Activated CD4-positive, alpha-beta T cell treated with anti-CD3 and anti-CD28 coated beads for 48 hours (primary cell): ENCODE results near the gene IL17RE.
"Not testable (repeated sequence)": the region's sequence is repeated elsewhere in the genome, so short reads cannot be mapped to it uniquely, and the experiment has no call there.

Experiments
- DNase-seq: peaks from one replicate; pipeline ENCODE4 v3.0.0-alpha.2; 2020

Gene IL17RE

GRCh38 chr3:9902372-9903237, at the start of gene IL17RE:
Gene IL17RE, plus strand, starts transcription at chr3:9902848. Its CDS starts 85 bp downstream, at chr3:9902933.
- peak; percentile 23 for DNase-seq

- DNase-seq = not testable (repeated sequence)
Measured at GRCh38 chr3:9854291-9854940, 48.2 kb upstream of the IL17RE start.

GRCh38 chr3:9855594-9855993, 47.1 kb upstream of the IL17RE start:
- DNase-seq = no peak

DNA sequence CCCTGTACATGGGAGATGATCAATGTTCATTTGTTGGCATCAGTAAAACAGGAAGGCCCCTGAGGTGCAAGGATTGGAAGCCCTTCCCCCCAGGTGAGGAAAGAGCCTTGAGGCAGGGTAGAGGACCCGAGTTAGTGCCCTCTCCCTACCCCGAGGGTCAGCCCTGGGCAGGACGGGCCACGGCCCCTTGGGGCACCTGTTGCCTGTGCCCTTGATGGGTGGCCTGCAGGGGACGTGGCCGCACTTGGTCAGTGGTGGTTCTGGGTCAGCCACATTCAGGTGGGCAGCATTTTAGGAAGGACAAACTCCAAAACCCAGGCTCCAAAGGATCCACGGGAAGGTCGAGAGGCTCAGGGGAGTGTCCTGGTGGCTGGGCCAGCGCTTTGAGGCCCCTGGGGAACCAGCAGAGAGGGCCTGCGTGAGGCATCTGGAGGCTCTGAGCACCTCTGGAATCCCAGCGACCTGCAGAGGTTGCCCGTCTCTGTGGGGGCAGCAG, 43.1 kb upstream of the IL17RE start:
- DNase-seq = no peak

- DNase-seq = no peak
Measured at GRCh38 chr3:9861201-9861600, 41.4 kb upstream of the IL17RE start.

- DNase-seq = no peak
Measured at GRCh38 chr3:9861626-9862130, 41.0 kb upstream of the IL17RE start.

DNA sequence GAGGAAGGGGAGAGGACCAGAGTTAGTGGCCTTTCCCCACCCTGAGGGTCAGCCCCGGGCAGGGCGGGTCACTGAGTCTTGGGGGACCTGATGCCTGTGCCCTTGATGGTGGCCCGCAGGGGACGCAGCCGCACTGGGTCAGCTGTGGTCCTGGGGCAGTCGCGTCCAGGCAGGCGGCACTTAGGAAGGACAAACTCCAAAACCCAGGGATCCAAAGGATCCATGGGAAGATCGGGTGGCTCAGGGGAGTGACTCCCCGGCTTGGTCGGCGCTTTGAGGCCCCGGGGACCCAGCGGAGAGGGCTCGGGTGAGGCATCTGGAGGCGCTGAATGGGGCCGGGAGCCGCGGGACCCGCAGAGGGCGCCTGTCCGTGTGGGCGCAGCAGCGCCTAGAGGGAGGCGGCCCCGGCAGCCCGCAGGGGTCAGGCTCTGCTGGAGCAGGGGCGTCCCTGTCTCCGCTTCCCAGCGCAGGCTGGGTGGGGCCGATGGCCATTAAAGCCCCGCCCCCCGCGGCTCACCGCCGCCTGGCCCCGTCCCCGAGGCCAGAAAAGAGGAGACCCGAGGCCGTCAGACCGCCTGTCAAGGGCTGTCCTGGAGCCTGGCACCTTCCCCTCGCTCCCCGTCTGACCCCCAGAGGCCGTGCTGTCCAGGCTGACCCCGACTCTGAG, 40.1 kb upstream of the IL17RE start:
- DNase-seq = peak; percentile 43

- DNase-seq = no peak
Measured at GRCh38 chr3:9863058-9863772, 39.4 kb upstream of the IL17RE start.

DNA sequence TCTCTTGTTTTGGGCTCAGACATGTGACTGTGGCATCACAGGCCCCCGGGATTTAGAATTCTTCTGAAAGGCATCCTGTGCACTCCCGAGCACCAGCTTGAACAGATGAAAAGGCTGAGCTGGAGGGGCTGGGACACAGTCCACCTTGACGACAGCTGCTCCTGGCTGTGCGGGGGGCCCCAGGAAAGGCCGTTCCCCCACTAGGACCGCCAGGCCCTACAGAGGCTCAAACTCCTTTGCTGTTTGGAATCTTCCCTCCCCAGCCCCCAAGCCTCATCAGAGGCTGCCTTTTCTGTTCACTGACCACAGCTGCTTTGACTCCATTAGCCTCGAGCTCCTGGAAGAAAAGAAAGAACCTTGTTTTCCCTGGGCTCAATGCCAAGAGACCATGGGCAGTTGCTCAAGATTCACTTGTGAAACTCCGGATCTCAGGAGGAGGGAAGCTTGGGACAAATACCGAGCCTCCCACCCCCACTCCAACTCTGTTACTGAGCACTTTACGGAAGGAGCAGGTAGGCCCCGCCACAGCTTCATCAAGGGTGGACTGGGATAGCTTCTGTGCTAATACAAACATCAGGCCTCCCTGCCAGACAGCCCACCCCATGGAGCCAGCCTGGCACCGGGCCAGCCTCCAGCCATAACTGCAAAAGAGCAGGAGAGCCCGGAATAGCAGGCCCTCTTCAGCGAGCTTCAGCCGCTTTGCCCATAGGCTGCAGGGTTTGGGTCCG, 38.3 kb upstream of the IL17RE start:
- DNase-seq = no peak

DNA sequence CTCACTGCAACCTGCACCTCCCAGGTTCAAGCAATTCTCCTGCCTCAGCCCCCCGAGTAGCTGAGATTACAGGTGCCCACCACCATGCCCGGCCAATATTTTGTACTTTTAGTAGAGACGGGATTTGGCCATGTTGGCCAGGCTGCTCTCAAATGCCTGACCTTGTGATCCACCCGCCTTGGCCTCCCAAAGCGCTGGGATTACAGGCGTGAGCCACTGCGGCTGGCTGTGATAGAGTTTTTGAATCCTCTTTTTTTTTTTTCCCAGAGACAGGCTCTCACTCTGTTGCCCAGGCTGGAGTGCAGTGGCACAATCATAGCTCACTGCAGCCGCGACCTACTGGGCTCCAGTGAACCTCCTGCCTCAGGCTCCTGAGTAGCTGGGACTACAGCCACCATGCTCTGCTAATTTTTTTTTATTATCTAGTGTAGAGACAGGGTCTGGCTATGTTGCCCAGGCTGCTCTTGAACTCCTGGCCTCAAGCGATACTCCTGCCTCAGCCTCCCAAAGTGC, 37.5 kb upstream of the IL17RE start:
- DNase-seq = not testable (repeated sequence)

DNA sequence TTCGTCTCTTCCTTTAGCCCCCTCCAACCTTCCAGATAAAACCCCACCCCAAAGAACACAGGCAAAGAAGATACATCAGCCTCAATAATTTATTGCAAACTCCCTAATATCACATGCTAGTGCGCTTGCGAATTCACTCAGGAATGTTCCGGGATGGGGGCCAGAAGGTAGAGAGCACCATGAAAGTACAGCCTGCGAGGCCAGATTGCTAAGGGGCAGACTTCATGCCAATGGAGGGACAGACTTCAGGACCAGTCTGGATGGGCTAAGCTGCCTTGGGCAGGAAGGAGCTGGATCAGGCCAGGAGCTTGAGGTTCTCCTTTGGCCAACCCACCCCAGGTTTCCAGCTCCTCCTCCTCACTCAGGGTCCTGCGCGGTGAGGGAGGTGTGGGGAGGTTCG, 36.0 kb upstream of the IL17RE start:
- DNase-seq = no peak

- DNase-seq = no peak
Measured at GRCh38 chr3:9867106-9867505, 35.5 kb upstream of the IL17RE start.

DNA sequence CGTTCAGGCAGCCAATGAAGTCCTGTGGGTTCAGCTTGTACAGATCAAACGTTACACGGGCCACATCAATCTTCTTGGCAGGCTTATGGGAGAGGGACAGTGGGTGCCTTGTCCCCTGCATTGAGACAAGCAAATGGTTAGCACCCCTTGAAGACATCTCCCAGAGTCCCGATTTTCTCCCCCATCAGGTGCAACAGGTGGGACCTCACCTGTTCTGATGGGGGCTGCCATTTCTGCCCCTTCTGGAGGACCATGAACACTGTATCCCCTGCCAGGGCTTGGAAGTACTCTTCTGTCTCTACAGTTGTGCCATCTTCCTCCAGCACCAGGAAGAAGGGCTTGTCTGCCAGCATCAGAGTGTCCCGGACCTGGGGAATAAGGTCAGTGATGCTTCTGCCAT, 32.7 kb upstream of the IL17RE start:
- no peak for DNase-seq

DNA sequence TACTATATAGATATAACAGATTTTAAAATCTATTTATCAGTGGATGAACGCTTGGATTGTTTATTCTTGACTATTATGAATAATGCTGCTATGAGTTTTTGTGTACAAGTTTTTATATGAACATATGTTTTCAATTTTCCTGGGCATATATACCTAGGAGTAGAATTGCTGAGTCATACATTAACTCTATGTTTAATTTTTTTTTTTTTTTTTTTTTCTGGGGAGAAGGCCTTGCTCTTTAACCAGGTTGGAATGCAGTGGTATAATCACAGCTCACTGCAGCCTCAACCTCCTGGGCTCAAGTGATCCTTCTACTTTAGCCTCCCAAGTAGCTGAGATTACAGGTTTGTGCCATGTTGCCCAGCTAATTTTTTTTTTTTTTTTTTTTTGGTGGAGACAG, 31.7 kb upstream of the IL17RE start:
- DNase-seq = no peak

- not testable (repeated sequence) for DNase-seq
Measured at GRCh38 chr3:9872067-9872466, 30.6 kb upstream of the IL17RE start.

GRCh38 chr3:9875448-9875847, 27.2 kb upstream of the IL17RE start:
- no peak for DNase-seq

DNA sequence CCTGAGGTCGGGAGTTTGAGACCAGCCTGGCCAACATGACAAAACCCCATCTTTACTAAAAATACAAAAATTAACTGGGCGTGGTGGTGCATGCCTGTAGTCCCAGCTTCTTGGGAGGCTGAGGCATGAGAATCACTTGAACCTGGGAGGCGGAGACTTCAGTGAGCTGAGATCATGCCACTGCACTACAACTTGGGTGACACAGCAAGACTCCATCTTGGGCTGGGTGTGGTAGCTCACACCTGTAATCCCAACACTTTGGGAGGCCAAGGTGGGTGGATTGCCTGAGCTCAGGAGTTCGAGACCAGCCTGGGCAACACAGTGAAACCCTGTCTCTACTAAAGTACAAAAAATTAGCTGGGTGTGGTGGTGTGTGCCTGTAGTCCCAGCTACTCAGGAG, 26.4 kb upstream of the IL17RE start:
- not testable (repeated sequence) for DNase-seq

- no peak for DNase-seq
Measured at GRCh38 chr3:9876991-9877390, 25.7 kb upstream of the IL17RE start.

DNA sequence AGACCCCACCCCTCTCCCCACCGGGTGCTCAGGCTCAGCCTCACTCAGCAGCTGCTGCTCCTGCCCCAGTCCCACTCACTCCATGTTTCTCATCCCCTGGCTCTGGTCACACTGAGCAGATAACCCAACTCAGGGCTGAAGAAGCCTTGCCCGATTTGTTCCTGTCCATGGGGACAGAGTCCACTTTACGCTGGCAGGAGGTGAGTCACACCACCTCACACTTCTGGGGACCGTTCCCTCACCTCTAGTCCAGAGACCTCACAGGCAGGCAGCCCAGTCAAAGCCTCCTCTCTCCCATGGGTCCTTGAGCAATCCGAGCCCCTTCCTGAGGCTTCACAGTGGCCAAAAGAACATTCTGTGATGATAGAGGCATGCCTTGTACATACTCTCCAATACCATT, 23.9 kb upstream of the IL17RE start:
- no peak for DNase-seq

DNA sequence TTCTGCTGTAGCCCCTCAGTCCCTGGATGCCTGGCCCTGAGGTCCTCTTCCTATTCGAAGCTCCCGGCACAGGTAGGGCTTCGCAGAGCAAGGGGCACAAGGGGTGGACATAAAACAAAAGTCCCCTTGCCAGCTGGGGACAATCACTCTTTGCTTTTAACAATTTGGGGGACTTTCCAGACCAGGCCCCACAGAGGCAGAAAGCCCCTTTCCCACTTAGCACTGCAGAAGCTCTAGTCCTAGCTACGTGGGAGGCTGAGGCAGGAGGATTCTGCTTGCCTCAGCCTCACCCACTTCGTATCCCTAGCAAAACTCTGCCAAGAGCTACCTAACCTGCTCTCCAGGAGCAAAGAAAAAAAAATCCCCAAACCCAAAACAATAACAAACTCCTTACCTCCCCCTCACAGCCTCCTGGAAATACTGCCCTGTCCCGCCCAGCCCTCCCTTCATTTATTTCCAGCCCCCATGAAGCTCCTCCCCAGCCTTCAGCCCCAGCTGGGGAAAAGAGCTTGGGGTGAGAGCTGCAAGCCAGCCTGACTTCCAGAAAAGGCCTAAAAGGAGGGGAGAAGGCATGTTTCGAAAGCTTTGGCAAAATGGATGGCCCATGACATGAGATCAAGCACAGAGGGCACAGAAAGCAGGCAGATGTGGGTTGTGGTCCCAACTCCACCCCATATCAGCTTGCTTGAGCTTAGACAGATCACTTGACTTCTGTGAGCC, 22.7 kb upstream of the IL17RE start, which contains the start of gene CIDEC:
CIDEC (minus strand) TSS at position 424 of the 720 bp plus-strand sequence. CDS start 1,767 bp downstream, outside the sequence.
- no peak for DNase-seq

DNA sequence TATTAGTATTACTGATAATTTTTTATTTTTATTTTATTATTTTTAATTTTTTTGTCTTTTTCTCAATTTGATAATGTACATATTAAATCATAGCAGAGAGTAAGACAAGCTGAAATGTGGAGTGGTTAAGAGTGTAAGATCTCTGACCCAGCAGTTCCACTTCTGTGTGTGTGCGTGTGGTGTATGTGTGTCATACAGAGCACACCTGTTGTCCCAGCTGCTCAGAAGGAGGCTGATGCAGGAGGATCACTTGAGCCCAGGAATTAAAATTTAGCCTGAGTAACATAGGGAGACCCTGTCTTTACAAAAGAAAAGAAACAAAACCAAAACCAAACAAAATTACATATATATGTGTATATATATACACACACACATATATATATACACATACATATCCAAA, 21.2 kb upstream of the IL17RE start:
- DNase-seq = no peak
